Astrocyte of the spinal cord (primary cell): ENCODE results near the gene FBN1.
A peak's percentile ranks its signal among the peaks of the same experiment; 100 is the strongest.

ENCODE experiments used
- DNase-seq: peaks from one replicate; pipeline ENCODE4 v3.0.0; 2011; ENCODE audit warnings: low read depth, low spot score
- H3K4me3 ChIP-seq: 2 replicates; pipeline ENCODE4 v1.5.1; 2011; ENCODE audit warnings: low read depth, mild to moderate bottlenecking, low read length, moderate library complexity
- CTCF ChIP-seq: IDR thresholded peaks from 2 replicates; pipeline ENCODE4 v1.5.1; 2012; ENCODE audit warnings: low read depth, mild to moderate bottlenecking, low read length, inconsistent platforms
- in situ Hi-C: cut with HindIII; loops from 2 replicates; pipeline ENCODE4 v1.10.0; 2017; ENCODE audit warnings: low sequenced_read_pairs

FBN1 gene

GRCh38 chr15:48558226-48558625 lies 87.3 kb downstream of the FBN1 start:
- no peak for TF ChIP-seq CTCF
- DNase-seq: no peak
- H3K4me3 ChIP-seq: no peak overlapping the region
- in situ Hi-C loops: no loop called here

GRCh38 chr15:48557335-48557734 lies 88.2 kb downstream of the FBN1 start:
- TF ChIP-seq CTCF: no peak
- H3K4me3 ChIP-seq: no peak overlapping the region
- in situ Hi-C loops: no loop called here
- DNase-seq: no peak

- in situ Hi-C loops: no loop called here
- H3K4me3 ChIP-seq: no peak overlapping the region
- peak; percentile 36 for DNase-seq
- TF ChIP-seq CTCF: no peak
These were observed 89.2 kb downstream of the FBN1 start for GRCh38 chr15:48556159-48556897.

GRCh38 chr15:48555241-48555881 lies 90.1 kb downstream of the FBN1 start:
- no peak overlapping the region for H3K4me3 ChIP-seq
- peak; percentile 84 for DNase-seq
- no peak for TF ChIP-seq CTCF
- in situ Hi-C loops: no loop called here

- no peak overlapping the region for H3K4me3 ChIP-seq
- DNase-seq: no peak
- TF ChIP-seq CTCF: no peak
- in situ Hi-C loops: no loop called here
These were observed 91.4 kb downstream of the FBN1 start for GRCh38 chr15:48554112-48554511.

- in situ Hi-C loops: no loop called here
- DNase-seq: peak; percentile 38
- no peak for TF ChIP-seq CTCF
- H3K4me3 ChIP-seq: no peak overlapping the region
These were observed 92.0 kb downstream of the FBN1 start for GRCh38 chr15:48553559-48553958.
